ENCODE data around the gene TENT4A.
"Not testable (repeated sequence)": the region's sequence is repeated elsewhere in the genome, so short reads cannot be mapped to it uniquely, and the experiment has no call there.

TENT4A gene

GRCh38 chr5:6713274-6714225 is at the start of gene TENT4A:
Gene TENT4A (plus strand): TSS chr5:6713432. CDS start chr5:6713984, 552 bp downstream.
- DNase-seq (ENCODE audit: low spot score) = peak; percentile 33

- no peak for DNase-seq (ENCODE audit: low spot score)
Measured at GRCh38 chr5:6666762-6667161, 46.5 kb upstream of the TENT4A start.

- no peak for DNase-seq (ENCODE audit: low spot score)
Measured at GRCh38 chr5:6667648-6668047, 45.6 kb upstream of the TENT4A start.

GRCh38 chr5:6668717-6669116 is 44.5 kb upstream of the TENT4A start:
- DNase-seq (ENCODE audit: low spot score) = not testable (repeated sequence)

- no peak for DNase-seq (ENCODE audit: low spot score)
Measured at GRCh38 chr5:6673031-6673430, 40.2 kb upstream of the TENT4A start.

- DNase-seq (ENCODE audit: low spot score) = no peak
Measured at GRCh38 chr5:6673963-6674362, 39.3 kb upstream of the TENT4A start.

- DNase-seq (ENCODE audit: low spot score) = no peak
Measured at GRCh38 chr5:6674421-6674820, 38.8 kb upstream of the TENT4A start.

GRCh38 chr5:6674886-6675285 is 38.3 kb upstream of the TENT4A start:
- DNase-seq (ENCODE audit: low spot score) = no peak

GRCh38 chr5:6675784-6676491 is 37.3 kb upstream of the TENT4A start:
- no peak for DNase-seq (ENCODE audit: low spot score)

GRCh38 chr5:6676702-6677101 is 36.5 kb upstream of the TENT4A start:
- peak; percentile 16 for DNase-seq (ENCODE audit: low spot score)

- no peak for DNase-seq (ENCODE audit: low spot score)
Measured at GRCh38 chr5:6678385-6678784, 34.8 kb upstream of the TENT4A start.

- DNase-seq (ENCODE audit: low spot score) = no peak
Measured at GRCh38 chr5:6680922-6681321, 32.3 kb upstream of the TENT4A start.

- no peak for DNase-seq (ENCODE audit: low spot score)
Measured at GRCh38 chr5:6681682-6682081, 31.6 kb upstream of the TENT4A start.

- no peak for DNase-seq (ENCODE audit: low spot score)
Measured at GRCh38 chr5:6682239-6682638, 31.0 kb upstream of the TENT4A start.

GRCh38 chr5:6683241-6683640 is 30.0 kb upstream of the TENT4A start:
- DNase-seq (ENCODE audit: low spot score) = no peak

- no peak for DNase-seq (ENCODE audit: low spot score)
Measured at GRCh38 chr5:6684075-6684474, 29.2 kb upstream of the TENT4A start.

GRCh38 chr5:6686501-6686900 is 26.7 kb upstream of the TENT4A start:
- no peak for DNase-seq (ENCODE audit: low spot score)

- DNase-seq (ENCODE audit: low spot score) = peak; percentile 46
Measured at GRCh38 chr5:6686915-6687409, 26.3 kb upstream of the TENT4A start.

GRCh38 chr5:6687505-6687904 is 25.7 kb upstream of the TENT4A start:
- no peak for DNase-seq (ENCODE audit: low spot score)

- DNase-seq (ENCODE audit: low spot score) = no peak
Measured at GRCh38 chr5:6692906-6693305, 20.3 kb upstream of the TENT4A start.

- DNase-seq (ENCODE audit: low spot score) = no peak
Measured at GRCh38 chr5:6698696-6699095, 14.5 kb upstream of the TENT4A start.

- DNase-seq (ENCODE audit: low spot score) = no peak
Measured at GRCh38 chr5:6699357-6699756, 13.9 kb upstream of the TENT4A start.

- no peak for DNase-seq (ENCODE audit: low spot score)
Measured at GRCh38 chr5:6700074-6700684, 13.1 kb upstream of the TENT4A start.
